Femur (tissue), 1 donor: ENCODE data around the gene KIF26B.
"Not testable (repeated sequence)": the region's sequence is repeated elsewhere in the genome, so short reads cannot be mapped to it uniquely, and the experiment has no call there.

Experiments
- DNase-seq: peaks from one replicate; pipeline ENCODE4 v3.0.0-alpha.2; 2017

KIF26B gene

DNA sequence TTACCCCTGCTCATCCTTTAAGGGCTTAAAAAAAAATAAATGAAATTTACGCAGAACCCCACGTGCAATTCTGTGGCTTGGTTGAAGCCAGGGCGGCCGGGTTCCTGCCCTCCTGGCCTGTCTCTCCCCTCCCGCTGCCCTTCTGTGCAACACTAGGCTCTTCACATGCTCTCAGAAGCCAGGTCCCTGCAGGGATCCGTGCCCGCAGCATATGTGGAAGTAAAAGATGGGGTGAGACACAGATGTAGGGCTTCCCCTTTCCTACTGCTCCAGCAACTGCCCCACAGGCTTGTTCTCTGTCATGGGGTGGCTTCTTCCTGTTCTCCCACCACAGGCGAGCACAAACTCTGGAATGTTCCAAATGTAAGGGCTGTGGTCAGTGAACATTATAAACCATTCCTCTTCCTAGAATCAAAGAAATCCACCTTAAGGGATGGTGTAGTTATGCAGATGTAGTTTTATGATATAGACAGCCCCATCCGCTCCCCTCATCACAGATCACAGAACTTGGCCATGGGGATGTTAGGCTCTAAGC, 535.4 kb downstream of the KIF26B start:
- DNase-seq = no peak

DNA sequence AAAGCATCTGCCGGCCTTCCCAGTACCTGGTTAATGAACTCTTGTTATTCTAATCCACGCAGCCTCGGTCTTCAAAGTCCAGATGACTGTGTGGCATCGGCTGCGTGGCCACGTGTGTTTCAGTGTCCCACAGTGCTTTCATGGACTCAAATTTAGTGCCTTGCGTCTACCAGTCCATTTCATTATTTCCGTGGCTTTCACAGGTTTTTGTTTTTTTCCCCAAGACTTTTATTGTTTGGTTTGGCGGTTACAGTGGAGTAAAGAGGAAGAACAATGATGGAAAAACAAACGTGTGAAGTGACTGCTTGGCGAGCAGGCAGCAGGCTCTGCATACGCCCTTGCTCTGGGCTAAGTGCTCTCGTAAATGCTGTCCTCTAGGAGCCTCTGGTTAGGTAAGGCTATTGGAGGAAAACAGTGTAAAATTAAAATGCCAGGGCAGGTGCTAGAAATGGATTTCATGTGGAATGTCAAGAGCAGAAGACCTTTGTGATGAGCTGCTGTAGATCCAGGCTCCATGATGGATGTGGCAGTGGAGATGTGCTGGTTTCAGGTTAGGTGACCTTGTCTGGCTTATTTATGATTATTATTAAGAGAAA, 536.3 kb downstream of the KIF26B start:
- no peak for DNase-seq

- DNase-seq = no peak
Measured at GRCh38 chr1:245691897-245692296, 537.1 kb downstream of the KIF26B start.

- no peak for DNase-seq
Measured at GRCh38 chr1:245692318-245692717, 537.5 kb downstream of the KIF26B start.

- no peak for DNase-seq
Measured at GRCh38 chr1:245693116-245693793, 538.5 kb downstream of the KIF26B start.

GRCh38 chr1:245693941-245694752, 539.4 kb downstream of the KIF26B start:
- no peak for DNase-seq

- DNase-seq = no peak
Measured at GRCh38 chr1:245694753-245695195, 540.0 kb downstream of the KIF26B start.

DNA sequence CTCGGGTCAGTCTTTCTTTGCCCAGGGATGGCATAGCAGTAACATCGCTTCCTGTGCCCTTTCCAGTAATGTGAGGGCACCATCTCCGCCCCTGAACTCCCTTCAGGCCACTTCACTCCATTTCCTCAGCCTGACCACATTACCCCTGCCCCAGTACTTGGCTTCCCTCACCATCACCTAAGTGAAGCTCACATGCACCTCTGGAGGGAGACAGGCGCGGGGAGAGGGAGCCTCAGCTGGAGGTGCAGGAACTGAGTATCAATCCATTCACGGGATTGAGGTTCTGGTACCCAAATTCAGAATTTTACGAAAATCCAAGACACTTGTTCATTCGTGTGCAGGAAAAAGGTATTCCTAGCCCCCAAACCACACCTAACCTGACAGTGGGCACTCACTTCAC, 540.4 kb downstream of the KIF26B start:
- DNase-seq = no peak

GRCh38 chr1:245695701-245696100, 540.9 kb downstream of the KIF26B start:
- not testable (repeated sequence) for DNase-seq

- DNase-seq = no peak
Measured at GRCh38 chr1:245698116-245698515, 543.3 kb downstream of the KIF26B start.

DNA sequence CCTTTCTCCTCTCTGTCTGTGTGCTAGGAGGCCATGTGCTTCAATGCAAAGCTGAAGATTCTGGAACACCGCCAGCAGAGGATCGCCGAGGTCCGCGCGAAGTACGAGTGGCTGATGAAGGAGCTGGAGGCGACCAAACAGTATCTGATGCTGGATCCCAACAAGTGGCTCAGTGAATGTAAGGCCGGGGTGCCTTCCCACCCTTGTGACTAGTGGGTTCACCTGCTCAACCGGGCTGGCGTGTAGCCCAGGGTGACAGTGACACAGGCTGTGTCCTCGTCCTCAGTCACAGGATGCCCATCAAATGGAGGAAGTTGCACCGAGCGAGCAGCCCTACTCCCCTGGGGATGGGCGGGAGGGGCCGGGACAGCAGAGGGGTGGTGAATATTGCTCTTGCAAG, 544.1 kb downstream of the KIF26B start:
- DNase-seq = no peak

DNA sequence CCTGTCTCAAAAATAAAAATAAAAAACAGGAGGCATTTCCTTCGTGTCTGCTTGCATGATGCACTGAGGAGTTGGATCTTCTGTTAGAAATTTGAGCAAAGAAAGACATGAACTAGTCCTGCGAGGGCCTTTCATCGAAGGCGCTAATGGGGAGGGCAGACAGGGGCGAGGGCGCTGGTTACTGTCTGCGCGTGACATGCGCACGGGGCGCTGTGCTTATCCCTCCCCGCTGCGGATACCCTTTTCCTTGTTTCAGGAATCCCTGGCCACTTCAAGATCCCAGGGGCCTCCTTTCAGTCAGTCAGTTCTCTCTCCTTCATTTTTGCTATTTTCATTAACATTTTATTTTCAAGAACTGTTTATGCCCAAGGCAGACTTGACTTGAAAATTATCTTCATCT, 545.8 kb downstream of the KIF26B start:
- no peak for DNase-seq

GRCh38 chr1:245701631-245702030, 546.8 kb downstream of the KIF26B start:
- no peak for DNase-seq

GRCh38 chr1:245702346-245702745, 547.6 kb downstream of the KIF26B start:
- no peak for DNase-seq

GRCh38 chr1:245704341-245704740, 549.6 kb downstream of the KIF26B start:
- DNase-seq = no peak

- DNase-seq = no peak
Measured at GRCh38 chr1:245704765-245705164, 550.0 kb downstream of the KIF26B start.

- no peak for DNase-seq
Measured at GRCh38 chr1:245707941-245708340, 553.2 kb downstream of the KIF26B start.

- no peak for DNase-seq
Measured at GRCh38 chr1:245710961-245711903, 556.4 kb downstream of the KIF26B start.

- DNase-seq = not testable (repeated sequence)
Measured at GRCh38 chr1:245714027-245714426, 559.2 kb downstream of the KIF26B start.

- no peak for DNase-seq
Measured at GRCh38 chr1:245715291-245715701, 560.5 kb downstream of the KIF26B start.

DNA sequence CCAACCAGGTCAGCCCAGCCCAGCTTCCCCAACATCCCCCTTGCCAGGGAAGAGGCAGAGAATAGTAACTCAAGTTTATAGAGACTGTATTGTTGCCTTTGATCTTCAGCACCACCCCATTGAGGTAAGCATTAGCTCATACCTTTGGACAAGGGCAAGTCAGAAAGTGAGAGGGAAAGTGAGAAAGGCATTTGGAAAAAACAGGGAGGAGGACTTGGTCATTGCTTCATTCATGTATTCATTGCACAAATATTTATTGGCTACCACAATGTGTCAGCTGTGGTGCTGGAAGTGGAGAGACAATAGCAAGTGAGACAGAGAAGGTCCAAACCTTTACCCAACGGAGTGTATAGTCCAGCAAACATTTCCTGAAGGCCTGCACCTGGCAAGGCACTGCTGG, 561.2 kb downstream of the KIF26B start:
- DNase-seq = no peak

- DNase-seq = no peak
Measured at GRCh38 chr1:245716561-245716960, 561.8 kb downstream of the KIF26B start.
